Suprapubic skin (tissue), 4 donors: Measurements from ENCODE around the gene CCDC178.

Experiments used
- CTCF ChIP-seq, 2 donors: fragments of 200-600 bp in 1 of 2; fragments of 450-650 bp in 1 of 2; sonication (generic) in 1 of 2; IDR thresholded peaks; one replicate each; pipeline ENCODE4 v1.5.1; 2016 to 2019; ENCODE audit warnings: antibody characterized with exemption in 2 of 2, mild to moderate bottlenecking in 1 of 2, moderate library complexity in 1 of 2
- EP300 ChIP-seq: sonication (generic); formaldehyde crosslinking; IDR thresholded peaks from one replicate; pipeline ENCODE4 v1.6.1; 2017; ENCODE audit warnings: antibody characterized with exemption
- POLR2A ChIP-seq, 2 donors: fragments of 450-650 bp; IDR thresholded peaks; one replicate each; pipeline ENCODE4 v1.6.1; 2017; ENCODE audit warnings: antibody characterized with exemption in 2 of 2, mild to moderate bottlenecking in 2 of 2, moderate library complexity in 2 of 2
- POLR2AphosphoS5 ChIP-seq, 3 donors: sonication (generic); formaldehyde crosslinking; IDR thresholded peaks; one replicate each; pipeline ENCODE4 v1.6.1; 2017; ENCODE audit warnings: antibody characterized with exemption in 3 of 3

GRCh38 chr18:32911660-32912284 lies 528.7 kb downstream of the CCDC178 start:
- TF ChIP-seq POLR2AphosphoS5 (IDR thresholded peaks at IDR 0.05) (no peak), CTCF (IDR thresholded peaks at IDR 0.05) (no peak), POLR2A (IDR thresholded peaks at IDR 0.05) (no peak), EP300 (no peak)
